HepG2 (cell line): ENCODE results near the gene DNAJC9. TPM values are rescaled to one million over a fixed set of nuclear protein-coding genes. Genes with fewer than 3 reads are reported as not detected.

ENCODE experiments used
- ATAC-seq: fragments of 200-7000 bp; cut with Tn5 transposase; 3 replicates; pipeline ENCODE4 v1.9.1; 2020; ENCODE audit warnings: mild to moderate bottlenecking, moderate library complexity
- BruUV-seq: library from RNA; stranded (reverse); fragments of 400-500 nt; replicated peaks from 2 replicates; lab custom pipeline; 2021; lab: Mats Ljungman, UMichigan
- CTCF ChIA-PET: fragments of 300-600 bp; formaldehyde crosslinking; extraction: SDS; loops from one replicate; lab custom pipeline; 2021; ENCODE audit warnings: low total read pairs, inconsistent platforms, low intra/inter-chr PET ratio; lab: Yijun Ruan, JAX
- POLR2A ChIA-PET: fragments of 350-600 bp; sonication (Branson Sonifier 250); formaldehyde crosslinking; loops from one replicate; lab custom pipeline; 2020; ENCODE audit warnings: antibody characterized with exemption, inconsistent platforms; lab: Yijun Ruan, JAX
- DNase-seq: peaks from one replicate; pipeline ENCODE4 v3.0.0-alpha.2; 2015; ENCODE audit warnings: low spot score
- FAIRE-seq: peaks from 3 replicates; lab custom pipeline; 2011; peaks lifted over from hg19 to GRCh38; lab: Jason Lieb, UNC
- H2AFZ ChIP-seq: one replicate; pipeline ENCODE4 v1.6.1; 2011; ENCODE audit warnings: low read length, inconsistent platforms
- H3K27ac ChIP-seq: fragments of 300-600 bp; 3 replicates; pipeline ENCODE4 v1.8.0; 2011; ENCODE audit warnings: mixed run types, mild to moderate bottlenecking, mixed read lengths, low read length, inconsistent platforms; ENCODE audit not compliant: insufficient read depth; ENCODE audit errors: extremely low read length
- H3K27me3 ChIP-seq, 2 experiments: fragments of 200-600 bp in 1 of 2; 2 replicates in 1 of 2; 3 replicates in 1 of 2; pipeline versions ENCODE4 v1.6.0 to v1.8.0; 2011; ENCODE audit warnings: low read length in 2 of 2, mild to moderate bottlenecking in 2 of 2, moderate library complexity in 2 of 2, inconsistent platforms in 1 of 2; ENCODE audit not compliant: insufficient read depth in 2 of 2, control insufficient read depth in 1 of 2
- H3K36me3 ChIP-seq, 2 experiments: fragments of 200-600 bp in 1 of 2; replicated peaks in 1 of 2; 2 replicates in 1 of 2; 3 replicates in 1 of 2; pipeline versions ENCODE4 v1.5.1 to v1.8.0; 2011; ENCODE audit warnings: low read length in 2 of 2, inconsistent platforms in 1 of 2; ENCODE audit not compliant: insufficient read depth in 2 of 2, control insufficient read depth in 1 of 2
- H3K4me1 ChIP-seq: 2 replicates; pipeline ENCODE4 v1.5.1; 2012; ENCODE audit warnings: low read length, inconsistent platforms; ENCODE audit not compliant: insufficient read depth
- H3K4me2 ChIP-seq: 2 replicates; pipeline ENCODE4 v1.6.0; 2011; ENCODE audit warnings: low read depth, low read length, inconsistent platforms
- H3K4me3 ChIP-seq, 3 experiments: fragments of 200-600 bp in 1 of 3; sonication (generic), shearing (Covaris generic) in 1 of 3; replicated peaks in 1 of 3; 2 replicates each; pipeline ENCODE4 v1.5.1; 2011 to 2016; ENCODE audit warnings: low read length in 3 of 3, inconsistent platforms in 2 of 3, low read depth in 2 of 3, mild to moderate bottlenecking in 2 of 3, control low read depth in 1 of 3, mixed read lengths in 1 of 3; ENCODE audit not compliant: insufficient read depth in 1 of 3
- H3K79me2 ChIP-seq: one replicate; pipeline ENCODE4 v1.6.1; 2011; ENCODE audit warnings: low read length, inconsistent platforms; ENCODE audit not compliant: insufficient read depth
- H3K9ac ChIP-seq: 2 replicates; pipeline ENCODE4 v1.6.0; 2011; ENCODE audit warnings: mild to moderate bottlenecking, low read depth, low read length, inconsistent platforms; ENCODE audit not compliant: insufficient read depth
- H3K9me3 ChIP-seq: 2 replicates; pipeline ENCODE4 v1.5.1; 2012; ENCODE audit warnings: mild to moderate bottlenecking, low read length
- H4K20me1 ChIP-seq: 2 replicates; pipeline ENCODE4 v1.6.0; 2011; ENCODE audit warnings: inconsistent platforms, mild to moderate bottlenecking, low read length, moderate library complexity; ENCODE audit not compliant: insufficient read depth
- ADNP ChIP-seq: sonication (generic); formaldehyde crosslinking; IDR thresholded peaks from 2 replicates; pipeline ENCODE4 v1.4.0; 2020; ENCODE audit warnings: missing genetic modification reagents
- ATF1 ChIP-seq: IDR thresholded peaks from 2 replicates; pipeline ENCODE4 v1.6.1; 2016; ENCODE audit warnings: mild to moderate bottlenecking, control low read depth
- TBP ChIP-seq: sonication (generic); formaldehyde crosslinking; IDR thresholded peaks from 2 replicates; pipeline ENCODE4 v1.5.0; 2020; ENCODE audit warnings: missing genetic modification reagents
- XRCC5 ChIP-seq: fragments of 200-400 bp; formaldehyde crosslinking; optimal IDR thresholded peaks from 2 replicates; pipeline ENCODE3; 2017; ENCODE audit warnings: mild to moderate bottlenecking, low read length
- ZBTB44 ChIP-seq: sonication (generic); formaldehyde crosslinking; IDR thresholded peaks from 2 replicates; pipeline ENCODE4 v1.4.0; 2020; ENCODE audit warnings: missing genetic modification reagents
- ZFP41 ChIP-seq: sonication (generic); formaldehyde crosslinking; IDR thresholded peaks from 2 replicates; pipeline ENCODE4 v1.4.0; 2020; ENCODE audit warnings: mild to moderate bottlenecking, missing genetic modification reagents, borderline replicate concordance
- ZKSCAN5 ChIP-seq: sonication (generic); formaldehyde crosslinking; IDR thresholded peaks from 2 replicates; pipeline ENCODE4 v1.5.1; 2020; ENCODE audit warnings: mild to moderate bottlenecking, missing genetic modification reagents
- ZNF512 ChIP-seq: sonication (generic); formaldehyde crosslinking; IDR thresholded peaks from 2 replicates; pipeline ENCODE4 v1.4.0; 2020; ENCODE audit warnings: mild to moderate bottlenecking, missing genetic modification reagents
- ZNF513 ChIP-seq: sonication (generic); formaldehyde crosslinking; conservative IDR thresholded peaks from 2 replicates; pipeline ENCODE4 v1.5.0; 2020; ENCODE audit warnings: missing genetic modification reagents
- ZNF556 ChIP-seq: sonication (generic); formaldehyde crosslinking; IDR thresholded peaks from 2 replicates; pipeline ENCODE4 v1.4.0; 2020; ENCODE audit warnings: mild to moderate bottlenecking, missing genetic modification reagents, borderline replicate concordance
- WGBS: methylation state at CpG from one replicate; pipeline ENCODE4 v1.1.6; 2017; ENCODE audit warnings: low lambda C conversion rate; 5-methylcytosine and 5-hydroxymethylcytosine counted together
- in situ Hi-C: cut with HindIII; loops from 2 replicates; pipeline ENCODE4 v1.10.0; 2017; ENCODE audit warnings: low pct_unique_long_range_greater_than_20kb; ENCODE audit not compliant: extremely low pct_ligation_motif_present
- intact Hi-C: fragments of 100-400 bp; cut with micrococcal nuclease; formaldehyde crosslinking; loops from one replicate; pipeline ENCODE4 v1.10.0; 2022; ENCODE audit not compliant: unreplicated experiment
- polyA plus RNA-seq, 8 experiments: library from polyadenylated mRNA; depleted of rRNA in 3 of 8; stranded (reverse) in 7 of 8; unstranded in 1 of 8; fragments of >200 nt; fragmentation: Illumina TruSeq in 4 of 8; extraction: Trizol in 4 of 8; gene quantifications; 2 replicates each; pipeline versions ENCODE4 v1.2.1 to v1.2.3, GENCODE V29; 2011 to 2016; ENCODE audit warnings: low read depth in 4 of 8, missing spikeins in 1 of 8, mixed read lengths in 1 of 8; ENCODE audit not compliant: insufficient read depth in 1 of 8
- total RNA-seq, 5 experiments: library from RNA; depleted of rRNA; stranded (reverse); fragments of >200 nt; fragmentation: Illumina TruSeq; extraction: Trizol; gene quantifications; 2 replicates each; pipeline ENCODE4 v1.2.3, GENCODE V29; 2016; ENCODE audit warnings: low read depth in 1 of 5
- TF ChIP-seq, protein P1 (sequence below), 2 experiments: sonication (generic) in 1 of 2; formaldehyde crosslinking in 1 of 2; IDR thresholded peaks; 2 replicates each; pipeline versions ENCODE4 v1.4.0 to v1.6.1; 2018 to 2020; ENCODE audit warnings: missing genetic modification reagents in 2 of 2, borderline replicate concordance in 1 of 2, low read depth in 1 of 2, mild to moderate bottlenecking in 1 of 2, missing biosample characterization in 1 of 2
- TF ChIP-seq, protein P2 (sequence below): sonication (generic); formaldehyde crosslinking; IDR thresholded peaks from 2 replicates; pipeline ENCODE4 v1.8.0; 2022; ENCODE audit warnings: mild to moderate bottlenecking, missing genetic modification reagents, moderate library complexity
- TF ChIP-seq, protein P3 (sequence below): sonication (generic); formaldehyde crosslinking; IDR thresholded peaks from 2 replicates; pipeline ENCODE4 v1.4.0; 2020; ENCODE audit warnings: missing genetic modification reagents, borderline replicate concordance

The DNAJC9 gene
- total and polyA plus RNA-seq, 2 of the 13 experiments (the other 11 are each of a cell fraction or from before 2014, with no cell fraction given): 15.9 to 60.3 TPM

GRCh38 chr10:73289958-73290357 is 42.9 kb upstream of the DNAJC9 start:
- H3K79me2 ChIP-seq: no peaks in the 10 kb centered on the region
- H3K27me3 ChIP-seq: no peaks in the 10 kb centered on the region
- no peaks in the 10 kb centered on the region for H3K4me1 ChIP-seq
- no TSS peak for BruUV-seq
- in situ Hi-C loops: no loop called here
- ChIA-PET CTCF (no interaction called here), POLR2A (no interaction called here)
- no peaks in the 10 kb centered on the region for H4K20me1 ChIP-seq
- no peak for FAIRE-seq
- intact Hi-C loops: no loop called here
- no peak for ATAC-seq
- H3K36me3 ChIP-seq: no peaks in the 10 kb centered on the region
- H3K9ac ChIP-seq: no peak overlapping the region
- H3K4me2 ChIP-seq: no peak overlapping the region
- no peaks in the 10 kb centered on the region for H3K9me3 ChIP-seq
- WGBS: 92% methylated on average over 1 of the region's 1 CpG
- no peak overlapping the region for H2AFZ ChIP-seq
- H3K4me3 ChIP-seq: no peak overlapping the region
- no peak for DNase-seq
- no peak overlapping the region for H3K27ac ChIP-seq
- TF ChIP-seq, protein P1, sequence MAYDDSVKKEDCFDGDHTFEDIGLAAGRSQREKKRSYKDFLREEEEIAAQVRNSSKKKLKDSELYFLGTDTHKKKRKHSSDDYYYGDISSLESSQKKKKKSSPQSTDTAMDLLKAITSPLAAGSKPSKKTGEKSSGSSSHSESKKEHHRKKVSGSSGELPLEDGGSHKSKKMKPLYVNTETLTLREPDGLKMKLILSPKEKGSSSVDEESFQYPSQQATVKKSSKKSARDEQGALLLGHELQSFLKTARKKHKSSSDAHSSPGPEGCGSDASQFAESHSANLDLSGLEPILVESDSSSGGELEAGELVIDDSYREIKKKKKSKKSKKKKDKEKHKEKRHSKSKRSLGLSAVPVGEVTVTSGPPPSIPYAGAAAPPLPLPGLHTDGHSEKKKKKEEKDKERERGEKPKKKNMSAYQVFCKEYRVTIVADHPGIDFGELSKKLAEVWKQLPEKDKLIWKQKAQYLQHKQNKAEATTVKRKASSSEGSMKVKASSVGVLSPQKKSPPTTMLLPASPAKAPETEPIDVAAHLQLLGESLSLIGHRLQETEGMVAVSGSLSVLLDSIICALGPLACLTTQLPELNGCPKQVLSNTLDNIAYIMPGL (CRISPR knock-in tag; IDR thresholded peaks at IDR 0.05; ENCODE audit: borderline replicate concordance in 1 of 2, low read depth in 1 of 2): no peak
- TF ChIP-seq ZKSCAN5: no peak
- TF ChIP-seq XRCC5: no peak
- no peak for TF ChIP-seq ZFP41
- no peak for TF ChIP-seq ZNF556 (CRISPR knock-in tag)
- TF ChIP-seq, protein P2, sequence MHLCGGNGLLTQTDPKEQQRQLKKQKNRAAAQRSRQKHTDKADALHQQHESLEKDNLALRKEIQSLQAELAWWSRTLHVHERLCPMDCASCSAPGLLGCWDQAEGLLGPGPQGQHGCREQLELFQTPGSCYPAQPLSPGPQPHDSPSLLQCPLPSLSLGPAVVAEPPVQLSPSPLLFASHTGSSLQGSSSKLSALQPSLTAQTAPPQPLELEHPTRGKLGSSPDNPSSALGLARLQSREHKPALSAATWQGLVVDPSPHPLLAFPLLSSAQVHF (CRISPR knock-in tag): no peak
- no peak for TF ChIP-seq TBP
- TF ChIP-seq ZBTB44 (CRISPR knock-in tag): no peak
- no peak for TF ChIP-seq ADNP (CRISPR knock-in tag)
- TF ChIP-seq ZNF513 (CRISPR knock-in tag): no peak
- no peak for TF ChIP-seq ZNF512 (CRISPR knock-in tag)
- TF ChIP-seq, protein P3, sequence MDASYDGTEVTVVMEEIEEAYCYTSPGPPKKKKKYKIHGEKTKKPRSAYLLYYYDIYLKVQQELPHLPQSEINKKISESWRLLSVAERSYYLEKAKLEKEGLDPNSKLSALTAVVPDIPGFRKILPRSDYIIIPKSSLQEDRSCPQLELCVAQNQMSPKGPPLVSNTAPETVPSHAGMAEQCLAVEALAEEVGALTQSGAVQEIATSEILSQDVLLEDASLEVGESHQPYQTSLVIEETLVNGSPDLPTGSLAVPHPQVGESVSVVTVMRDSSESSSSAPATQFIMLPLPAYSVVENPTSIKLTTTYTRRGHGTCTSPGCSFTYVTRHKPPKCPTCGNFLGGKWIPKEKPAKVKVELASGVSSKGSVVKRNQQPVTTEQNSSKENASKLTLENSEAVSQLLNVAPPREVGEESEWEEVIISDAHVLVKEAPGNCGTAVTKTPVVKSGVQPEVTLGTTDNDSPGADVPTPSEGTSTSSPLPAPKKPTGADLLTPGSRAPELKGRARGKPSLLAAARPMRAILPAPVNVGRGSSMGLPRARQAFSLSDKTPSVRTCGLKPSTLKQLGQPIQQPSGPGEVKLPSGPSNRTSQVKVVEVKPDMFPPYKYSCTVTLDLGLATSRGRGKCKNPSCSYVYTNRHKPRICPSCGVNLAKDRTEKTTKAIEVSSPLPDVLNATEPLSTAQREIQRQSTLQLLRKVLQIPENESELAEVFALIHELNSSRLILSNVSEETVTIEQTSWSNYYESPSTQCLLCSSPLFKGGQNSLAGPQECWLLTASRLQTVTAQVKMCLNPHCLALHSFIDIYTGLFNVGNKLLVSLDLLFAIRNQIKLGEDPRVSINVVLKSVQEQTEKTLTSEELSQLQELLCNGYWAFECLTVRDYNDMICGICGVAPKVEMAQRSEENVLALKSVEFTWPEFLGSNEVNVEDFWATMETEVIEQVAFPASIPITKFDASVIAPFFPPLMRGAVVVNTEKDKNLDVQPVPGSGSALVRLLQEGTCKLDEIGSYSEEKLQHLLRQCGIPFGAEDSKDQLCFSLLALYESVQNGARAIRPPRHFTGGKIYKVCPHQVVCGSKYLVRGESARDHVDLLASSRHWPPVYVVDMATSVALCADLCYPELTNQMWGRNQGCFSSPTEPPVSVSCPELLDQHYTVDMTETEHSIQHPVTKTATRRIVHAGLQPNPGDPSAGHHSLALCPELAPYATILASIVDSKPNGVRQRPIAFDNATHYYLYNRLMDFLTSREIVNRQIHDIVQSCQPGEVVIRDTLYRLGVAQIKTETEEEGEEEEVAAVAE (CRISPR knock-in tag): no peak
- no peak for TF ChIP-seq ATF1 (CRISPR knock-in tag)
